ENCODE measurements around the gene FAM98A.

FAM98A gene

GRCh38 chr2:33595385-33595784 lies 3.7 kb downstream of the FAM98A start:
- DNase-seq = no peak

- DNase-seq = peak; percentile 74
Observed at GRCh38 chr2:33589444-33589843, 9.7 kb downstream of the FAM98A start.

DNA sequence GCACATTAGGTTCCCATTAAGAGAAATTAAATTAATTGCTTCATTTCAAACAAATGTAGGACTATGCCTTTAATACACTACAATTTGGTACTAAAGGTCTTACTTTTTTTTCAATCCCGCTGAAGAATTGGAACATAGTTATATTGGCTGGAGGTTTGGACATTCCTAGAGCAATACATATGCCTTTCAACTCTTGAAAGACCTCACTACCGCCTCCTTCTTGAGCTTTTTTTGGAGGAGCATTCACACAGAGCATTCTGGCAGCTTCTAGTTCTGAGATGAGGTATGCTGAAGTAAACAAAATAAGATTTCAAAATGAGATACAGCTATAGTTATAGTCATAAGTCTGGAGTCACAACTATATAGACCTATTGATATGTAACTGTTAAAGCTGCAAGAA lies 10.9 kb downstream of the FAM98A start:
- no peak for DNase-seq

GRCh38 chr2:33586766-33587165 lies 12.3 kb downstream of the FAM98A start:
- no peak for DNase-seq

GRCh38 chr2:33583194-33583938 lies 15.7 kb downstream of the FAM98A start:
- DNase-seq = peak; percentile 14

GRCh38 chr2:33581872-33582271 lies 17.2 kb downstream of the FAM98A start:
- no peak for DNase-seq

GRCh38 chr2:33579227-33579626 lies 19.9 kb downstream of the FAM98A start:
- DNase-seq = no peak

DNA sequence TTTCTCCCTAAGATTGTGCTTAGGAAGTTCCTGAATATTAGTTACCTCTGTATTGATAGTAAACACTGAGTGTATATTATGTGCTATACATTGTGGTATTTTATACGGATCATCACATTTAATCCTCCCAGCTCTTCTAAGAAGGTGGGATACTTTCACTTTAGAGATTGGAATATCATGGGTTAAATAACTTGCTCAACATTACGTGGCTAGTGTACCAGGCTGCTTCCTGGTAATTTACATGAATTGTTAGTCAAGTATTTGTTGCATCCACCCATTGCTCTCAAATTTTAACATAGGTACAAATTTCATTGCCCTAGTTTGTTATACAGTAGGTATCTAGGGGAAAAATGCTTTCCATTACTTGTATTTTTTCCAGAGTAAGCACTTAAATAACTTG lies 21.4 kb downstream of the FAM98A start:
- DNase-seq = no peak

- no peak for DNase-seq
Observed at GRCh38 chr2:33577084-33577483, 22.0 kb downstream of the FAM98A start.

DNA sequence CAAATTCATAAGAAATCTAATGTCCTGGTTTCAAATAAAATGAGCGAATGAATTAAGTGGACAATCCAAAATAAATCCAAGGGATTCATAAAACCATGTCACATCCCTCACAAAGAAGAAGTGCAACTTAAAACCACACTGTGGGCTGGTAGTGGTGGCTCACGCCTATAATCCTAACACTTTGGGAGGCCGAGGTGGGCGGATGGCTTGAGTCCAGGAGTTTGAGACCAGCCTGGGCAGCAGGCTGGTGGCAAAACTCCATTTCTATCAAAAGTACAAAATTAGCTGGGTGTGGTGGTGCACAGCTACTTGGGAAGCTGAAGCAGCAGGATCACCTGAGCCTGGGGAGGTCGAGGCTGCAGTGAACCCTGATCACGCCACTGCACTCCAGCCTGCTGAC lies 25.4 kb downstream of the FAM98A start:
- no peak for DNase-seq

- DNase-seq = no peak
Observed at GRCh38 chr2:33570681-33571080, 28.4 kb downstream of the FAM98A start.

GRCh38 chr2:33561872-33562271 lies 37.2 kb downstream of the FAM98A start:
- no peak for DNase-seq

- DNase-seq = no peak
Observed at GRCh38 chr2:33560017-33560416, 39.1 kb downstream of the FAM98A start.

- no peak for DNase-seq
Observed at GRCh38 chr2:33559328-33559727, 39.8 kb downstream of the FAM98A start.

- DNase-seq = no peak
Observed at GRCh38 chr2:33555681-33556080, 43.4 kb downstream of the FAM98A start.

DNA sequence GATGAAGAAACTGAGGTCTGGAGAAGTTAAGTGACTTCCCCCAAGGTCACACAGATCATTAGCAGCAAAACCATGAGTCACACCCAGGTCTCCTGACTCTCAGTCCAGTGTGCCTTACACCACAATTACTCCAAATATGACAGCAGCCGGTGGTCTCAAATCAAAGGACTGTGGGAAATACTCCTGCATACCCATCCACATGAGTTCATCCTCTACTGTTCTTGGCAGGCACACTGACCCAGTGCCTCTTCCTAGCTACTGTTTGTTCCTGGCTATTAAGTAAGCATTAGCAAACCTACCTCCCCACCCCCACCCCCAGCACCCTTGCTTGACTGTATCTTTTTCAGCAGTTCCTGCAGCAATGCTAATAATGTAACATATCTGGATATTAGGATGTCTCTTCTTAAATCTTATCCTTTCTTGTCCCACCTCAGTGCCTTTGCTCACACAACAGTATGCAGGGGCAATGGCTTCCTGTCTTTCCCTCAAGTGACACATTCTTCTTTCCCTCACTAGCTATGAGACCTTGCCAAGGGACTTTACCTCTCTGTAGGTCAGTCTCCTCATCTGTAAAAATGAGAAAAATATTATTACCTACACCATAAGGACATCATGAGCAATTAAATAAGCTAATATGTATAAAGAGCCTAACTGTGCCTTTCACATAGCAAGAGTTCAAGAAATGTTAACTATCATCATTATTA lies 46.2 kb downstream of the FAM98A start:
- DNase-seq = no peak

DNA sequence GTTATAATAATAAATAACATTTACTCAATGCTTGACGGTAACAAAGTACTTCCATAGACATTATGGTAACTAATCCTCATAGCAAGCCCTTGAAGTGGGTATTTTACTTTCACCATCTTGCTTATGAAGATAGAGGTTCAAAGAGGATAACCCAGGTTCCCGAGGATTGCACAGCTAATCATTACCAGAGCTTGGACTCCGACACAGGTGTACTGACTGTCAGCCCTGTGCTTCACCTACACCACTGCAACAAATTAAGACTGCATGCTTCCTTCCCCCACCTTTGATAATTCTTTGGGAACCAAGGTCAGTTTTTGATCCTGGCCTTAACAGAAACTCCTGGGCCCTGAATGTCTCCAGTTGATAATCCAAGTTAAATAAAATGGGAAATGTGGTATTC lies 48.9 kb downstream of the FAM98A start:
- no peak for DNase-seq

DNA sequence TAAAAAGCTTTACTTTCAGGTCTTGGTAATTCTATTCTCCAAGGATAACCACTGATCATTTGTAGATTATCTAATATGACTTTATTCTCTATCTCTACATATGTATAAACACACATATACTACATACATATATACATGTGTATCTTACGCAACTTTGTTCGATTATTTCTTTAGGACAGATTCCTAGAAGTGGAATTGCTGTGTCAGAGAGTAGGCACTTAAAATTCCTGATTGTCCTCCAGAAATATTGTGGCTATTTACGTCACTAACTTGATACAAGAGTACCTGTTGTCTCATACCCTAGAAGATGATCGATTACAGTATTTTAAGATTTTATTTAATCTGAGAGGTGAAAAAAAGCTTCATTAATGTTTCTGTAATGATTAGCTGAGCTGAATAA lies 57.9 kb downstream of the FAM98A start:
- DNase-seq = no peak

DNA sequence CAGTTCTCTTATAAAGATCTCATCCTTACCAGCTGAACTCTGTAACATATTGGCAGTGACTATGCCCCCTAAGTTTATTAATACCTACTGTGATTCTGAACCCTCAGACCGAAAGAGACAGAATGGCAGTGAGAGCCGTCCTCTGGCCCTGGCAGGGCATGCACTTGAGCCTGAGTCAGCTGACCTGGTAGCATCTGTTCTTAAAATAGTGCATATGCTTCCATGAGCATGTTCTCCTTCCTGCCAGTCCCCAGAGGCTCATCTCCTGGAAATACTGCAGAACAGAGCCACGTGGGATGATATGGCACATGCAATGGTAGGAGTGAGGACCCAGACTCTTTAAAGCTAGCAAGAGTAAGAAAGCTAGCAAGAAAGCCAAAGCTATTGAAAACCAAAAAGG lies 63.7 kb downstream of the FAM98A start:
- DNase-seq = peak; percentile 6

Measured in NCI-H69 (cell line).